ENCODE data around the gene UBA1. TPM values are rescaled to one million over a fixed set of nuclear protein-coding genes. Genes with fewer than 3 reads are reported as not detected.

The UBA1 gene
- total RNA-seq, 1 donor from 2014 or later: 170 TPM

GRCh38 chrX:47176101-47176740 is 17.4 kb upstream of the UBA1 start:
- no peak for DNase-seq (ENCODE audit: low read depth)
- Histone ChIP-seq H3K36me3 (ENCODE audit: control insufficient read depth, insufficient read depth, low read length) (no peaks in the 10 kb centered on the region), H3K4me3 (ENCODE audit: low read depth, low read length) (no peak overlapping the region), H3K27me3 (ENCODE audit: control insufficient read depth, insufficient read depth, low read length) (no peaks in the 10 kb centered on the region)
- no peak for TF ChIP-seq CTCF (IDR thresholded peaks at IDR 0.05; ENCODE audit: insufficient read depth, low read length, poor library complexity, severe bottlenecking)

- TF ChIP-seq CTCF (IDR thresholded peaks at IDR 0.05; ENCODE audit: insufficient read depth, low read length, poor library complexity, severe bottlenecking): no peak
- no peaks in the 10 kb centered on the region for H3K36me3 ChIP-seq (ENCODE audit: control insufficient read depth, insufficient read depth, low read length)
- no peak overlapping the region for H3K4me3 ChIP-seq (ENCODE audit: low read depth, low read length)
- DNase-seq (ENCODE audit: low read depth): no peak
- H3K27me3 ChIP-seq (ENCODE audit: control insufficient read depth, insufficient read depth, low read length): no peaks in the 10 kb centered on the region
Observed at GRCh38 chrX:47177079-47177478, 16.6 kb upstream of the UBA1 start.

- H3K36me3 ChIP-seq (ENCODE audit: control insufficient read depth, insufficient read depth, low read length): no peaks in the 10 kb centered on the region
- H3K27me3 ChIP-seq (ENCODE audit: control insufficient read depth, insufficient read depth, low read length): peaks cover 2% of the 10 kb centered on the region
- no peak for DNase-seq (ENCODE audit: low read depth)
- TF ChIP-seq CTCF (IDR thresholded peaks at IDR 0.05; ENCODE audit: insufficient read depth, low read length, poor library complexity, severe bottlenecking): no peak
- H3K4me3 ChIP-seq (ENCODE audit: low read depth, low read length): no peak overlapping the region
Observed at GRCh38 chrX:47178337-47178736, 15.3 kb upstream of the UBA1 start.

GRCh38 chrX:47179221-47179927 is 14.3 kb upstream of the UBA1 start:
- no peak for TF ChIP-seq CTCF (IDR thresholded peaks at IDR 0.05; ENCODE audit: insufficient read depth, low read length, poor library complexity, severe bottlenecking)
- Histone ChIP-seq H3K27me3 (ENCODE audit: control insufficient read depth, insufficient read depth, low read length) (peaks cover 2% of the 10 kb centered on the region), H3K36me3 (ENCODE audit: control insufficient read depth, insufficient read depth, low read length) (no peaks in the 10 kb centered on the region), H3K4me3 (ENCODE audit: low read depth, low read length) (no peak overlapping the region)
- no peak for DNase-seq (ENCODE audit: low read depth)

- no peak for DNase-seq (ENCODE audit: low read depth)
- Histone ChIP-seq H3K27me3 (ENCODE audit: control insufficient read depth, insufficient read depth, low read length) (peaks cover 2% of the 10 kb centered on the region), H3K36me3 (ENCODE audit: control insufficient read depth, insufficient read depth, low read length) (no peaks in the 10 kb centered on the region), H3K4me3 (ENCODE audit: low read depth, low read length) (no peak overlapping the region)
- no peak for TF ChIP-seq CTCF (IDR thresholded peaks at IDR 0.05; ENCODE audit: insufficient read depth, low read length, poor library complexity, severe bottlenecking)
Observed at GRCh38 chrX:47179928-47180255, 13.7 kb upstream of the UBA1 start.

- H3K36me3 ChIP-seq (ENCODE audit: control insufficient read depth, insufficient read depth, low read length): no peaks in the 10 kb centered on the region
- H3K4me3 ChIP-seq (ENCODE audit: low read depth, low read length): no peak overlapping the region
- DNase-seq (ENCODE audit: low read depth): no peak
- H3K27me3 ChIP-seq (ENCODE audit: control insufficient read depth, insufficient read depth, low read length): peaks cover 2% of the 10 kb centered on the region
- no peak for TF ChIP-seq CTCF (IDR thresholded peaks at IDR 0.05; ENCODE audit: insufficient read depth, low read length, poor library complexity, severe bottlenecking)
Observed at GRCh38 chrX:47180346-47180745, 13.3 kb upstream of the UBA1 start.
